IPS-NIHi11 (cell line): ENCODE measurements around the gene RNU2-63P.
"Not testable (repeated sequence)": the region's sequence is repeated elsewhere in the genome, so short reads cannot be mapped to it uniquely, and the experiment has no call there.

Source experiments
- DNase-seq: peaks from one replicate; pipeline ENCODE4 v3.0.0; 2012; ENCODE audit warnings: mixed read lengths, low spot score

RNU2-63P gene

DNA sequence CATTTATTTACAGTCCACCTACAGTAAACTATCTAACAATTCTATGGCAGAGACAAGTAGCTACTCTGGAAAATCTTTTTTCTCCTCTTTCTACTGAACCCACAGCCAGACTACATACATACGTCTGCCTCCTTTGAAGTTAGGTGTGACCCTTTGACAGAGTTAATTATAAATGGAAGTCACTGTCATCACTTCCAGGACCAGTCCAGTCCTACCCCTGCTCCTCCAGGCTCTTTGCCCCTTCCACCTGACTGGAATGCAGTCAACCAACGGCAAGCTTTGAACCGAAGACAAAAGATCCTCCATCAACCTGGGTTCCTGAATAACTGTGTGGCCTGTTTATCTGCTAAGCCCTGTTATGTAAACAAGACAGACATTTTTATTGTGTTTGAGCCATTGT, 35.2 kb downstream of the RNU2-63P start:
- DNase-seq: not testable (repeated sequence)

DNA sequence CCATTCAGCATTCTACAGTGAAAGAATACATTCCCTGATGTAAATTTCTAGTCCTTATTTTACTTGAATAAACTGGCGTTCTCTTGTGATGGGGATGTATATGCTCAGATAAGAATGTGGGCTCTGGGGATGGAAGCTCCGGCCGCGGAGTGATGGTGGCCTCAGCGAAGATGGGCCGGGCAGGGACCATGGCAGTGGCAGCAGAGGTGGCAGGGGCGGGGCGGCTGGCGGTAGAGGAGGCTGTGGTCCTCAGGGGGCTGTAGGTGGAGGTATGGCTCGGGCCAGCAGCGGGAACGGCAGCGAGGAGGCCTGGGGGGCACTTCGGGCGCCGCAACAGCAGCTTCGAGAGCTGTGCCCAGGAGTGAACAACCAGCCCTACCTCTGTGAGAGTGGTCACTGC, 44.0 kb downstream of the RNU2-63P start:
- DNase-seq: not testable (repeated sequence)
